ENCODE results near the gene WNT3. TPM values are rescaled to one million over a fixed set of nuclear protein-coding genes. Genes with fewer than 3 reads are reported as not detected.
"Not testable (repeated sequence)": the region's sequence is repeated elsewhere in the genome, so short reads cannot be mapped to it uniquely, and the experiment has no call there.

Gene WNT3
- total RNA-seq, 2 experiments from 2014 or later, result 4.9 to 5.1 TPM

DNA sequence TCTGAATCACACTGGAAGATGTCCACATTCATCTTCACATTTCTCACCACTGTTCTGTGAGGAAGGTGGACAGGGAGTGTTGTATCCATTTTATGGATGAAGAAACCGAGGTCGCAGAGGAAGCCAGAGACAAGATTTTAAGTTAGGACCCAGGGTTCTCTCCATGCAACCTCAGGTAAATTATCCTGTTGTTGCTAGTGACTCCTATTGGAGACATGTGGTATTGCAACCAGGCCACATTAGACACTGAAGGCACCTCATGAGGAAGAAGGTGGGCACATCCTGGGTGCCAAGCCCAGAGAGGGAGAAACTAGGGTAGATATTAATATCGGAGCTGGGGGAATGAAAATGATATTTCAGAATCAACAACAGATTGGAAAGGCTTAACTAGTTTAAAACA is 24.3 kb upstream of the WNT3 start:
- CTCF ChIA-PET (ENCODE audit: unreplicated experiment), result no interaction called here
- Histone ChIP-seq H3K79me2 (ENCODE audit: insufficient read depth, low read depth, low read length) (no peaks in the 10 kb centered on the region), H3K4me3 (ENCODE audit: low read depth, low read length, poor library complexity, severe bottlenecking) (no peak overlapping the region)

DNA sequence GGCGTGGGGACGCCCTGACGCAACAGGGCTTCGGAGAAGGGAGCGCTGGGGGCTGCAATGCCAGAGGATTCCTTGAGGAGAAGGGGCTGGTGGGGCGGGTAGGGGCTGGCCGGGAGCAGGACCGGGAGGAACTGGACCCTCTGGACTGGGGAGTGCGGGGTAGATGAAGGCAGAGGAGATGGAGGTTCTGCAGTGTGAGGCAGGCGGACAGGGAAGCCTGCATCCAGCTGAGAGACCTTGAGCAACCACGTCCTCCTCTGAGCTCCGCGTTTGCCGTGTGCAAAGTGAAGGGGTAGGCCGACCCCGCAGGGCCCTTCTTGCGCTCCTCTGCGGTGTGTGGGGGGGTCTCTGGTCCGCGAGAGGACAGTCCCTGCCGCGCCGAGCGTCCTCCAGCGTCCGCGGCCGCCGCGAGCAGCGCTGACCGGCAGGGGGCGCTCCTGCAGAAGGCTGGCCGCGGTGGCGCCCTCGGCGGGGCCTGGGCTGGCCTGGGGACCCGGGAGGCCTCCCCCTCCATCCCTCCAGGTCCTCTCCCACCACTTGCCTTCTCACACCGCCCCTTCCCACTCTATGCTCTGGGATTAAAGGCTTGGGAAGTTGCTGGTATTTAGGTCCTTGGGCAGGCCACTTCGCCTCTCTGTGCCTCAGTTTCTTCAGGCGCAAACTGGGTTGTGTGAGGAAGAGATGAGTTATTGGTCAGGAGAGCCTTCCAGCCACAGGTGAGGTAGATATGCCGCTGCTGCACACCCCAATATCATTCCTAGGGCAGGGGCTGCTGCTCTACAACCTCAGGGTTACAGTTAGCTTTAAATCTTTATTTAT is 23.3 kb upstream of the WNT3 start:
- H3K4me2 ChIP-seq (ENCODE audit: low read length), result no peak overlapping the region
- no peak overlapping the region for H3K27ac ChIP-seq (ENCODE audit: low read depth, low read length, poor library complexity, severe bottlenecking)
- no peaks in the 10 kb centered on the region for H3K79me2 ChIP-seq (ENCODE audit: insufficient read depth, low read depth, low read length)
- no peaks in the 10 kb centered on the region for H4K20me1 ChIP-seq (ENCODE audit: insufficient read depth, low read length)
- intact Hi-C loops (cut with micrococcal nuclease; ENCODE audit: unreplicated experiment), result no loop called here
- no TSS peak for BruUV-seq (replicated peaks)
- DNase-seq (ENCODE audit: low spot score), result no peak
- H2AFZ ChIP-seq (ENCODE audit: low read length), result no peak overlapping the region
- H3K9me3 ChIP-seq (ENCODE audit: low read length), result peaks cover 10% of the 10 kb centered on the region
- TF ChIP-seq, protein P1, sequence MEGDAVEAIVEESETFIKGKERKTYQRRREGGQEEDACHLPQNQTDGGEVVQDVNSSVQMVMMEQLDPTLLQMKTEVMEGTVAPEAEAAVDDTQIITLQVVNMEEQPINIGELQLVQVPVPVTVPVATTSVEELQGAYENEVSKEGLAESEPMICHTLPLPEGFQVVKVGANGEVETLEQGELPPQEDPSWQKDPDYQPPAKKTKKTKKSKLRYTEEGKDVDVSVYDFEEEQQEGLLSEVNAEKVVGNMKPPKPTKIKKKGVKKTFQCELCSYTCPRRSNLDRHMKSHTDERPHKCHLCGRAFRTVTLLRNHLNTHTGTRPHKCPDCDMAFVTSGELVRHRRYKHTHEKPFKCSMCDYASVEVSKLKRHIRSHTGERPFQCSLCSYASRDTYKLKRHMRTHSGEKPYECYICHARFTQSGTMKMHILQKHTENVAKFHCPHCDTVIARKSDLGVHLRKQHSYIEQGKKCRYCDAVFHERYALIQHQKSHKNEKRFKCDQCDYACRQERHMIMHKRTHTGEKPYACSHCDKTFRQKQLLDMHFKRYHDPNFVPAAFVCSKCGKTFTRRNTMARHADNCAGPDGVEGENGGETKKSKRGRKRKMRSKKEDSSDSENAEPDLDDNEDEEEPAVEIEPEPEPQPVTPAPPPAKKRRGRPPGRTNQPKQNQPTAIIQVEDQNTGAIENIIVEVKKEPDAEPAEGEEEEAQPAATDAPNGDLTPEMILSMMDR (conservative IDR thresholded peaks at IDR 0.05; ENCODE audit: low read length), result no peak; the same call in 1 of the 2 replicates
- TF ChIP-seq EZH2phosphoT487 (IDR thresholded peaks at IDR 0.05; ENCODE audit: borderline replicate concordance, low read depth, low read length), result no peak
- no peak overlapping the region for H3K4me3 ChIP-seq (ENCODE audit: low read depth, low read length, poor library complexity, severe bottlenecking)
- no peaks in the 10 kb centered on the region for H3K36me3 ChIP-seq (ENCODE audit: insufficient read depth, low read length)
- no peaks in the 10 kb centered on the region for H3K9me2 ChIP-seq (ENCODE audit: insufficient read depth, low read length)
- ChIA-PET POLR2A (no interaction called here), CTCF (ENCODE audit: unreplicated experiment) (no interaction called here)
- H3K4me1 ChIP-seq (ENCODE audit: insufficient read depth, low read length, poor library complexity, severe bottlenecking), result peaks cover 6% of the 10 kb centered on the region

More for the DNA sequence above, 24.3 kb upstream of the WNT3 start:
- TF ChIP-seq, protein P1 (conservative IDR thresholded peaks at IDR 0.05; ENCODE audit: low read length), result peak; percentile 86
- no peak for TF ChIP-seq EZH2phosphoT487 (IDR thresholded peaks at IDR 0.05; ENCODE audit: borderline replicate concordance, low read depth, low read length)
- H3K27ac ChIP-seq (ENCODE audit: low read depth, low read length, poor library complexity, severe bottlenecking), result no peak overlapping the region
- POLR2A ChIA-PET, result no interaction called here
- BruUV-seq (replicated peaks), result no TSS peak
- H4K20me1 ChIP-seq (ENCODE audit: insufficient read depth, low read length), result no peaks in the 10 kb centered on the region
- H3K9me2 ChIP-seq (ENCODE audit: insufficient read depth, low read length), result no peaks in the 10 kb centered on the region
- no peaks in the 10 kb centered on the region for H3K36me3 ChIP-seq (ENCODE audit: insufficient read depth, low read length)
- no peak overlapping the region for H3K4me2 ChIP-seq (ENCODE audit: low read length)
- no peak for DNase-seq (ENCODE audit: low spot score)
- peaks cover 10% of the 10 kb centered on the region for H3K9me3 ChIP-seq (ENCODE audit: low read length)
- intact Hi-C loops (cut with micrococcal nuclease; ENCODE audit: unreplicated experiment), result no loop called here
- peaks cover 6% of the 10 kb centered on the region for H3K4me1 ChIP-seq (ENCODE audit: insufficient read depth, low read length, poor library complexity, severe bottlenecking)
- H2AFZ ChIP-seq (ENCODE audit: low read length), result no peak overlapping the region

DNA sequence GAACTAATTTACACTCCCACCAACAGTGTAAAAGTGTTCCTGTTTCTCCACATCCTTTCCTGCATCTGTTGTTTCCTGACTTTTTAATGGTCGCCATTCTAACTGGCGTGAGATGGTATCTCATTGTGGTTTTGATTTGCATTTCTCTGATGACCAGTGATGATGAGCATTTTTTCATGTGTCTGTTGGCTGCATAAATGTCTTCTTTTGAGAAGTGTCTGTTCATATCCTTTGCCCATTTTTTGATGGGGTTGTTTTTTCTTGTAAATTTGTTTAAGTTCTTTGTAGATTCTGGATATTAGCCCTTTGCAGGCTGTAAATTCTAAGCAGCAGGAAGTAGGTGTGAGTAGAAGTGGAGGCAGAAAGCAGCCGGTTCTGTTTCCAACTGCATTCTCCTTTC is 22.1 kb upstream of the WNT3 start:
- H3K36me3 ChIP-seq (ENCODE audit: insufficient read depth, low read length); H3K79me2 ChIP-seq (ENCODE audit: insufficient read depth, low read depth, low read length); H3K4me3 ChIP-seq (ENCODE audit: low read depth, low read length, poor library complexity, severe bottlenecking); H3K4me2 ChIP-seq (ENCODE audit: low read length); H3K9me2 ChIP-seq (ENCODE audit: insufficient read depth, low read length); H4K20me1 ChIP-seq (ENCODE audit: insufficient read depth, low read length); POLR2A ChIA-PET; H3K27ac ChIP-seq (ENCODE audit: low read depth, low read length, poor library complexity, severe bottlenecking); H2AFZ ChIP-seq (ENCODE audit: low read length); CTCF ChIA-PET (ENCODE audit: unreplicated experiment); H3K4me1 ChIP-seq (ENCODE audit: insufficient read depth, low read length, poor library complexity, severe bottlenecking); intact Hi-C loops (cut with micrococcal nuclease; ENCODE audit: unreplicated experiment); DNase-seq (ENCODE audit: low spot score); BruUV-seq (replicated peaks): not testable (repeated sequence)
- H3K9me3 ChIP-seq (ENCODE audit: low read length), result peaks cover 10% of the 10 kb centered on the region
